GM20431 (cell line): Measurements from ENCODE around the gene PLEKHG2.
"Not testable (repeated sequence)": the region's sequence is repeated elsewhere in the genome, so short reads cannot be mapped to it uniquely, and the experiment has no call there.

Source experiments
- in situ Hi-C: fragments of 300-500 bp; cut with MseI, MboI; formaldehyde crosslinking; loops from one replicate; pipeline ENCODE4 v1.15.0; 2020; ENCODE audit warnings: low sequenced_read_pairs; ENCODE audit not compliant: unreplicated experiment

Gene PLEKHG2

GRCh38 chr19:39435499-39436349 is 23.3 kb downstream of the PLEKHG2 start, which contains the start of gene RPS16:
Gene RPS16 (minus strand): TSS chr19:39435949. CDS start chr19:39435895, 54 bp downstream.
- in situ Hi-C loops = no loop called here

GRCh38 chr19:39436350-39436716 is 23.9 kb downstream of the PLEKHG2 start:
- in situ Hi-C loops = no loop called here

GRCh38 chr19:39438270-39438934 is 25.9 kb downstream of the PLEKHG2 start:
- in situ Hi-C loops = no loop called here

GRCh38 chr19:39444598-39445195 is 32.2 kb downstream of the PLEKHG2 start:
- in situ Hi-C loops = loop anchor here (10.0 kb wide), 1 partner anchor 90 kb away; the partner anchor contains the start of gene EID2B

GRCh38 chr19:39445196-39446111 is 33.0 kb downstream of the PLEKHG2 start, which contains the start of gene SUPT5H:
Gene SUPT5H (plus strand): TSS chr19:39445582. CDS start chr19:39445891, 309 bp downstream.
- in situ Hi-C loops = loop anchor here (10.0 kb wide), 1 partner anchor 89 kb away; the partner anchor contains the start of gene EID2B

- in situ Hi-C loops = loop anchor here (10.0 kb wide), 1 partner anchor 88 kb away; the partner anchor contains the start of gene EID2B
Observed at GRCh38 chr19:39446365-39447084, 34.1 kb downstream of the PLEKHG2 start.

GRCh38 chr19:39448271-39448670 is 35.8 kb downstream of the PLEKHG2 start:
- in situ Hi-C loops = loop anchor here (10.0 kb wide), 1 partner anchor 87 kb away; the partner anchor contains the start of gene EID2B

- in situ Hi-C loops = loop anchor here (10.0 kb wide), 1 partner anchor 86 kb away; the partner anchor contains the start of gene EID2B
Observed at GRCh38 chr19:39449116-39449797, 36.8 kb downstream of the PLEKHG2 start.

GRCh38 chr19:39451257-39451656 is 38.8 kb downstream of the PLEKHG2 start:
- in situ Hi-C loops = not testable (repeated sequence)

GRCh38 chr19:39463403-39463802 is 50.9 kb downstream of the PLEKHG2 start:
- in situ Hi-C loops = no loop called here

GRCh38 chr19:39465956-39466747 is 53.7 kb downstream of the PLEKHG2 start:
- in situ Hi-C loops = no loop called here

- in situ Hi-C loops = no loop called here
Observed at GRCh38 chr19:39467941-39468340, 55.5 kb downstream of the PLEKHG2 start.

GRCh38 chr19:39469036-39469435 is 56.6 kb downstream of the PLEKHG2 start:
- in situ Hi-C loops = no loop called here

GRCh38 chr19:39469567-39469966 is 57.1 kb downstream of the PLEKHG2 start:
- in situ Hi-C loops = no loop called here

- in situ Hi-C loops = no loop called here
Observed at GRCh38 chr19:39470724-39471339, 58.4 kb downstream of the PLEKHG2 start.

GRCh38 chr19:39471756-39472536 is 59.5 kb downstream of the PLEKHG2 start:
- in situ Hi-C loops = no loop called here
